Gastroesophageal sphincter (tissue), 4 donors: ENCODE measurements around the gene BLZF1. TPM values are rescaled to one million over a fixed set of nuclear protein-coding genes. Genes with fewer than 3 reads are reported as not detected.

ENCODE experiments used
- ATAC-seq: fragments of 150-250 bp; one replicate; pipeline ENCODE4 v1.9.1; 2016; ENCODE audit warnings: mild to moderate bottlenecking, moderate library complexity
- H3K27ac ChIP-seq, 4 donors: fragments of 200-600 bp; sonication (generic) in 3 of 4; 1 replicate in 3 of 4; 2 replicates in 1 of 4; pipeline ENCODE4 v1.5.1; 2016 to 2019
- H3K27me3 ChIP-seq: fragments of 200-600 bp; sonication (generic); one replicate; pipeline ENCODE4 v1.5.1; 2019
- H3K36me3 ChIP-seq, 2 donors: fragments of 200-600 bp; sonication (generic); one replicate each; pipeline ENCODE4 v1.5.1; 2019; ENCODE audit warnings: control low read depth in 1 of 2
- H3K4me1 ChIP-seq, 3 donors: fragments of 200-600 bp; sonication (generic); 1 replicate in 2 of 3; 2 replicates in 1 of 3; pipeline ENCODE4 v1.5.1; 2016 to 2019; ENCODE audit warnings: control low read depth in 2 of 3
- H3K4me3 ChIP-seq, 2 donors: fragments of 200-600 bp; sonication (generic); one replicate each; pipeline ENCODE4 v1.5.1; 2019; ENCODE audit warnings: mild to moderate bottlenecking in 1 of 2, moderate library complexity in 1 of 2
- H3K9me3 ChIP-seq, 3 donors: fragments of 200-600 bp; sonication (generic); one replicate each; pipeline ENCODE4 v1.5.1; 2017 to 2019; ENCODE audit warnings: control low read depth in 2 of 3
- CTCF ChIP-seq, 4 experiments: fragments of 200-600 bp in 2 of 4; fragments of 450-650 bp in 2 of 4; sonication (generic) in 1 of 4; IDR thresholded peaks; one replicate each; pipeline ENCODE4 v1.5.1; 2017 to 2019; ENCODE audit warnings: antibody characterized with exemption in 4 of 4, mild to moderate bottlenecking in 2 of 4, moderate library complexity in 2 of 4
- EP300 ChIP-seq: sonication (generic); formaldehyde crosslinking; IDR thresholded peaks from one replicate; pipeline ENCODE4 v1.6.1; 2017; ENCODE audit warnings: antibody characterized with exemption, mild to moderate bottlenecking
- POLR2A ChIP-seq, 2 donors: fragments of 450-650 bp; IDR thresholded peaks; one replicate each; pipeline ENCODE4 v1.6.1; 2017; ENCODE audit warnings: antibody characterized with exemption in 2 of 2, mild to moderate bottlenecking in 2 of 2, moderate library complexity in 1 of 2
- POLR2AphosphoS5 ChIP-seq: sonication (generic); formaldehyde crosslinking; IDR thresholded peaks from one replicate; pipeline ENCODE4 v1.6.1; 2017; ENCODE audit warnings: antibody characterized with exemption
- WGBS, 2 donors: methylation state at CpG; one replicate each; pipeline ENCODE4 v1.1.5; 2018; ENCODE audit warnings: low coverage in 1 of 2; 5-methylcytosine and 5-hydroxymethylcytosine counted together
- total RNA-seq, 4 donors: library from RNA; depleted of rRNA; stranded (reverse); fragments of >200 nt; gene quantifications; one replicate each; pipeline ENCODE4 v1.1.0, GENCODE V29; 2016

The BLZF1 gene
- 10 to 100 TPM; 36.5 to 46.9 (median 37.3) TPM for total RNA-seq

GRCh38 chr1:169367686-169368405 lies at the start of gene BLZF1, which contains the start of gene NME7:
BLZF1 (plus strand) TSS chr1:169368195; CDS start chr1:169369523, 1,328 bp downstream.
NME7 (minus strand) TSS chr1:169367797; CDS start chr1:169367710, 87 bp downstream.
- Histone ChIP-seq H3K4me3 (peak within 1 kb of the TSS; percentile 66 to 100), H3K27ac (peak within 1 kb of the TSS; percentile 82 to 85 (median 83)), H3K4me1 (peaks cover 10 to 41% (median 15%) of the 10 kb centered on the region in 3 donors), H3K9me3 (no peaks in the 10 kb centered on the region), H3K36me3 (peaks cover 7 to 31% of the 10 kb centered on the region in 2 donors), H3K27me3 (no peaks in the 10 kb centered on the region)
- TF ChIP-seq POLR2AphosphoS5 (peak; percentile 40), CTCF (IDR thresholded peaks at IDR 0.05) (no peak)
- 0 to 1% methylated on average over 19 to 32 of the region's 37 CpGs for WGBS, 2 donors
- peak; percentile 100 for ATAC-seq

GRCh38 chr1:169318536-169319244 lies 49.3 kb upstream of the BLZF1 start:
- Histone ChIP-seq H3K4me3 (no peak overlapping the region), H3K27me3 (no peaks in the 10 kb centered on the region), H3K9me3 (no peaks in the 10 kb centered on the region), H3K36me3 (peaks cover 0 to 9% of the 10 kb centered on the region in 2 donors), H3K4me1 (no peaks in the 10 kb centered on the region), H3K27ac (no peak overlapping the region)
- no peak for ATAC-seq
- TF ChIP-seq POLR2AphosphoS5: no peak
- TF ChIP-seq CTCF (IDR thresholded peaks at IDR 0.05): no peak
- no peak for TF ChIP-seq EP300
- no peak for TF ChIP-seq POLR2A (IDR thresholded peaks at IDR 0.05)
- WGBS, 2 donors: 93 to 97% methylated on average over 3 of the region's 3 CpGs

GRCh38 chr1:169321539-169321938 lies 46.5 kb upstream of the BLZF1 start:
- Histone ChIP-seq H3K36me3 (peaks cover 0 to 9% of the 10 kb centered on the region in 2 donors), H3K27ac (no peak overlapping the region), H3K4me1 (no peaks in the 10 kb centered on the region), H3K27me3 (no peaks in the 10 kb centered on the region), H3K4me3 (no peak overlapping the region), H3K9me3 (no peaks in the 10 kb centered on the region)
- TF ChIP-seq POLR2AphosphoS5 (no peak), EP300 (no peak), CTCF (IDR thresholded peaks at IDR 0.05) (no peak), POLR2A (IDR thresholded peaks at IDR 0.05) (no peak)
- no peak for ATAC-seq
- WGBS, 2 donors: 69 to 100% methylated on average over 1 of the region's 1 CpG

GRCh38 chr1:169322138-169322537 lies 45.9 kb upstream of the BLZF1 start:
- Histone ChIP-seq H3K27me3 (no peaks in the 10 kb centered on the region), H3K9me3 (no peaks in the 10 kb centered on the region), H3K27ac (no peak overlapping the region), H3K4me3 (no peak overlapping the region), H3K4me1 (no peaks in the 10 kb centered on the region), H3K36me3 (peaks cover 0 to 9% of the 10 kb centered on the region in 2 donors)
- no peak for ATAC-seq
- WGBS, 2 donors: 98% methylated on average over 3 of the region's 3 CpGs
- TF ChIP-seq CTCF (IDR thresholded peaks at IDR 0.05) (no peak), POLR2AphosphoS5 (no peak), EP300 (no peak), POLR2A (IDR thresholded peaks at IDR 0.05) (no peak)
